ENCODE measurements around the gene FOXO6.

Gene FOXO6

DNA sequence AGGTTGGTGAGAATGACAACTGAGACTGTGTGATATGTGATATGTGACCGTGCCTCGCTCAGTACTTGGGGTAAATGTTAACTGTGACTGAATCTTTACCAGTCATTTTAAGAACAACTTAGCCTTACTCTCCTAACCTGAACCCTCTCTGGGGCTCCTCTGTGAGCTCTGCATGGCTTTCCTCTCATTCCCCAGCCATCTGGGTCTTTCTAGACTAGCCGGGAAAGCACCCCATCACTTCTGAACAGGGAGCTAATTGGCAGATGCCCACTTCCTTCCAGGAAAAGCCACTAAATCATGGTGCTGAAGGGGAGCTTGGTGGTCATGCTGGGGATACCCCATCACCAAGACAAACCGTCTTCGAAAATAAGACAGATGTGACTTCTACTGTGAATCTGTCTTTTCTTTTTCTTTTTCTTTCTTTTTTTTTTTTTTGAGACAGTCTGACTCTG, 16.5 kb upstream of the FOXO6 start:
- no peaks in the 10 kb centered on the region for H3K9me3 ChIP-seq (ENCODE audit: low read length)
- no peak overlapping the region for H3K27ac ChIP-seq (ENCODE audit: low read depth, low read length)
- H3K9ac ChIP-seq (ENCODE audit: low read length): no peak overlapping the region
- H3K4me3 ChIP-seq (ENCODE audit: low read depth in 1 of 2, low read length in 2 of 2): no peak overlapping the region
- no peaks in the 10 kb centered on the region for H3K36me3 ChIP-seq (ENCODE audit: insufficient read depth, low read length)
- peaks cover 18% of the 10 kb centered on the region for H3K4me1 ChIP-seq (ENCODE audit: insufficient read depth, low read length)
- H3K27me3 ChIP-seq (ENCODE audit: control insufficient read depth in 1 of 2, insufficient read depth in 2 of 2, low read length in 2 of 2): no peaks in the 10 kb centered on the region

DNA sequence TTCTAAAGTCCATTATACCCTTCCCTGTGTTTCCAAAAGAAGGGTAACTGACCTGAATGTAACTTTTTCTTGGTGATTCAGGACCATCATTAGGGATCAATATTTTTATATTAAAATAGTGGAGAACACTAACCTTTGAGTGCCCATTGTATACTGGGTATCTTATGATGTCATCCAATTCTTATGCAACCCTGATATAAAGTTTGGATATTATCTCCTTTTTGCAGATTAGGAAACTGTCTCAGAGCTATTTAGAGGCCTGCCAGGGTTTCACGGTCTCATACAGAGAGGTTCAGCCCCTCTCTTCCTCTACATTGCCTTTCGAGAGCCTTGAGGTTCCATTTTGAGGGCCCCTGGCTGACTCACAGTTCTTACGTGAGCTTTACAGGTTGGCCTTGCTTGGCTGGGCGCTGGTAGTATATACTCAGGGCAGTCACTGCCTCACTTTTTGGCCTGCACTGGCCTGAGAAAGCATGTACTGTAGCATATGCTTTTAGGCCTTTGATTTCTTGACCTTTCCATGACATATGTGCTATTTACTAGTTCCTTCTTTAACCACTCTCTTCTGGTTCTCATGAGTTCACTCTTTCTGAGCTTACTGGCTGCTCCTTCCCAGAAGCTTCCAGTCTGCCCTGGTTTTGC, 15.7 kb upstream of the FOXO6 start:
- Histone ChIP-seq H3K27me3 (ENCODE audit: control insufficient read depth in 1 of 2, insufficient read depth in 2 of 2, low read length in 2 of 2) (no peaks in the 10 kb centered on the region), H3K9ac (ENCODE audit: low read length) (no peak overlapping the region), H3K4me1 (ENCODE audit: insufficient read depth, low read length) (peaks cover 10% of the 10 kb centered on the region), H3K36me3 (ENCODE audit: insufficient read depth, low read length) (no peaks in the 10 kb centered on the region), H3K4me3 (ENCODE audit: low read depth in 1 of 2, low read length in 2 of 2) (no peak overlapping the region), H3K9me3 (ENCODE audit: low read length) (no peaks in the 10 kb centered on the region), H3K27ac (ENCODE audit: low read depth, low read length) (no peak overlapping the region)

DNA sequence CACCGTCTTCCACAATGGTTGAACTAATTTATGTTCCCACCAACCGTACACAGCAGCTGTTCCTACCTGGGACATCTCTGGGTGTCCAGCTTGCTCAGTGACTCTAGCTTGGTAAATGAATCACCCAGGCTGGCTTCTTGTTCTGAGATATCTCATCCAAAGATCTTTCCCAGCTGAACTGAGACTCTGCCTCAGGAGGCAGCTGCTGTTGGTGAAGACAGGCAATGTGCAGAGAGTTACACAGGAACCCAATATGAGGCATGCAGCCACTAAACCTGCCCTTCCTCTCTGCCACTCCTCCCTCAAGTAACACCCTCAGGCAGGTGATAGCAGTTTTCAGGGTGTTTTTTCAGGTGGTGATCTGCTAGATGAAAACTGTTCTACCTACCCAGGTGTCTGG, 14.0 kb upstream of the FOXO6 start:
- H3K27ac ChIP-seq (ENCODE audit: low read depth, low read length): no peak overlapping the region
- no peak overlapping the region for H3K9ac ChIP-seq (ENCODE audit: low read length)
- H3K27me3 ChIP-seq (ENCODE audit: control insufficient read depth in 1 of 2, insufficient read depth in 2 of 2, low read length in 2 of 2): no peaks in the 10 kb centered on the region
- H3K4me1 ChIP-seq (ENCODE audit: insufficient read depth, low read length): no peaks in the 10 kb centered on the region
- H3K4me3 ChIP-seq (ENCODE audit: low read depth in 1 of 2, low read length in 2 of 2): no peak overlapping the region
- H3K9me3 ChIP-seq (ENCODE audit: low read length): no peaks in the 10 kb centered on the region
- H3K36me3 ChIP-seq (ENCODE audit: insufficient read depth, low read length): no peaks in the 10 kb centered on the region

DNA sequence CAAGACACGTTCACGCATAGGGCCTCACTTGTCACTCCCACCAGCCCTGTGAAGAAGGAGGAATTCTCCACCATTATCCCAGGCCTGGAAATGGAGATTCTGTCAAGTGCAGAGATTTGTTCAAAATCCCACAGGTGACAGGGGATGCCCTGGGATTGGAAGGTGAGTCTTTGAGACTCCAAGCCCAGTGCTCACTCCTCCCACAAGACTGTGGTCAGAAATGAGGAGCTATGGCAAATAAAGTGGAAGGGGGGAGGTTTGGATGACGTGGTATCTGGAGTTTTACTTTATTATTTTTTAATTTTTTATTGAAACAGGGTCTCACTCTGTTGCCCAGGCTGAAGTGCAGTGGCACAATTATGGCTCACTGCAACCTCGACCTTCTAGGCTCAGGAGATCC, 12.8 kb upstream of the FOXO6 start:
- Histone ChIP-seq H3K27ac (ENCODE audit: low read depth, low read length) (no peak overlapping the region), H3K9ac (ENCODE audit: low read length) (no peak overlapping the region), H3K4me3 (ENCODE audit: low read depth in 1 of 2, low read length in 2 of 2) (no peak overlapping the region), H3K9me3 (ENCODE audit: low read length) (no peaks in the 10 kb centered on the region), H3K4me1 (ENCODE audit: insufficient read depth, low read length) (no peaks in the 10 kb centered on the region), H3K27me3 (ENCODE audit: control insufficient read depth in 1 of 2, insufficient read depth in 2 of 2, low read length in 2 of 2) (no peaks in the 10 kb centered on the region), H3K36me3 (ENCODE audit: insufficient read depth, low read length) (no peaks in the 10 kb centered on the region)

DNA sequence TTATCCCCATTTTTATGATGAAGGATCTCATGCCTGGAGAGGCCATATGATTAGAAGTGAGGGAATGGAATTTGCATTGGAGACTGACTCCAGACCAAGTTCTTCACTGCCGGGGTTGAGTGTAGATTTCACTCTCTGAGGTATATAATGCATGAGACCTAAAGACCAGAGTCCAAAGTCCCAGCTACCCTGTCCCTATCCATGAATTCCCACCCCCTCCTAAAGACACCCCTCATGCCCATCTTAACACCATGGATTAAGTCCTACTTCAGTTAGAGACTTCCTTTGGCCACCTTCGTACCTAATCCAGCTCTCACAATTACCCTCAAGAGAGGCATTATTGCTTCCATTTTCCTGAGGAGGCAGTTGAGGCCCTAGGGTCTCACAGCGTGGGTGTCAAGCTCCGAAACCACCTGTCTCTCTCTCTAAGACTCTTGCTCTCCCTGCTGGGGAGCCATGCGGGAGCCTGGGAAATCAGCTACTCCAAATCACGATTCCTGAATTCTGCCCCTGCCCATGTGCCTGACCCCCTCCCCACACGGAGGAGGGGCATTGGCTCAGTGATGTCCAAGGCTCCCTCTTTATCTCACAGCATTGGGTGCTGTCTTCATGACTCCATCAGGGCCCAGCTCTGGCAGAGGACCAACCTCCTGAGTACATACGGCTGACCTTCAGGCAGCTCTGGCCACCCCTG, 11.7 kb upstream of the FOXO6 start:
- H3K9ac ChIP-seq (ENCODE audit: low read length): no peak overlapping the region
- no peaks in the 10 kb centered on the region for H3K9me3 ChIP-seq (ENCODE audit: low read length)
- H3K27me3 ChIP-seq (ENCODE audit: control insufficient read depth in 1 of 2, insufficient read depth in 2 of 2, low read length in 2 of 2): no peaks in the 10 kb centered on the region
- no peak overlapping the region for H3K27ac ChIP-seq (ENCODE audit: low read depth, low read length)
- H3K4me3 ChIP-seq (ENCODE audit: low read depth in 1 of 2, low read length in 2 of 2): no peak overlapping the region
- no peaks in the 10 kb centered on the region for H3K36me3 ChIP-seq (ENCODE audit: insufficient read depth, low read length)
- no peaks in the 10 kb centered on the region for H3K4me1 ChIP-seq (ENCODE audit: insufficient read depth, low read length)

DNA sequence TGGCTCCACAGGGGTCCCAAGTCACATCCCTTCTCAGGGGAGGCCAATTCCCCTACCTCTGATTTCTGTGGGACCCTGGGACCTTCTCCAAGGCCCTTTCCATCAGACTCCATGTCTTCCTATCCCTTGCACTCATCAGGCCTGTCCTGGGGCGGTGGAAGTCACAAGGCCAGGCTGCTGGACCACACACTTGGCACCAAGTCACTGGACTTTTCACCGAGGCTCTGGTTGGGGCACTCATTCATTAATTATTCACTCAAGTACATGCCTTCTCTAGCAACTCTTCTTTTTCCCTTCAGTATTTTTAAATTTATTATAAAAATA, 11.2 kb upstream of the FOXO6 start:
- Histone ChIP-seq H3K9me3 (ENCODE audit: low read length) (no peaks in the 10 kb centered on the region), H3K36me3 (ENCODE audit: insufficient read depth, low read length) (no peaks in the 10 kb centered on the region), H3K4me3 (ENCODE audit: low read depth in 1 of 2, low read length in 2 of 2) (no peak overlapping the region)

DNA sequence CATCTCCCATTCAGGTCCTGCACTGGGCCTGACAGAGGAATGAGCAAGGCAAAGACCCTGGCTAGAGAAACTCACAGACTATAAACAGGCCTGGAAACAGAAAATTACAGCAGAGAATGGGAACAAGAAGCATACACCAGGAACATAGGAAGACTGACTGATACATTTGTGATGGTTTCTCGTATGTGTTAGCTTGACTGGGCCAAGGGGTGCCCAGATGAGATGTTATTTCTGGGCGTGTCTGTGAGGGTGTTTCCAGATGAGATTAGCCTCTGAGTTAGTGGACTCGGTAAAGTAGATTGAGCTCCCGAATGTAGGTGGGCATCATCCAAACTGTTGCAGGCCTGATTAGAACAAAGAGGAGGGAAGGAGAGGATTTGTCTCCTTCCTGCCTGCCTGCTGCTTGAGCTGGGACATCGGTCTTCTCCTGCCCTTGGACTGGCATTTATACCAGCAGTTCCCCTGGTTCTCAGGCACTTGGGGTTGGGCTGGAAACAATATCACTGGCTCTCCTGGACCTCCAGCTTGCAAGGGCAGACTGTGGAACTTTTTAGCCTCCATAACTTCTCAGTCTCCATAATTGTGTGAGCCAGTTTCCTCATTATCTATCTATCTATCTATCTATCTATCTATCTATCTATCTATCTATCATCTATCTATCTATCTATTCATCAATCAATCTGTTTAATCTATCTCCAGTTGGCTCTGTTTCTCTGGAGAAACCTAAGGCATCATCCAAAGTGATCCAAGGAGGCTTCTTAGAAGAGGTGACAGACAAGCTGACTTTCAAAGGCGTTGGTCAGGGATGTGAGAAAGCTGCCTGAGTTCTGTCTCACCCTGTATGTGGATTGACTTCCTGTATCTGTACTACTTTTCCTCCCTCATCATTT, 9.7 kb upstream of the FOXO6 start:
- no peaks in the 10 kb centered on the region for H3K36me3 ChIP-seq (ENCODE audit: insufficient read depth, low read length)
- H3K4me1 ChIP-seq (ENCODE audit: insufficient read depth, low read length): no peaks in the 10 kb centered on the region
- H3K9ac ChIP-seq (ENCODE audit: low read length): no peak overlapping the region
- no peak overlapping the region for H3K27ac ChIP-seq (ENCODE audit: low read depth, low read length)
- H3K4me3 ChIP-seq (ENCODE audit: low read depth in 1 of 2, low read length in 2 of 2): no peak overlapping the region
- H3K27me3 ChIP-seq (ENCODE audit: control insufficient read depth in 1 of 2, insufficient read depth in 2 of 2, low read length in 2 of 2): no peaks in the 10 kb centered on the region
- H3K9me3 ChIP-seq (ENCODE audit: low read length): no peaks in the 10 kb centered on the region

More for the DNA sequence above, 11.2 kb upstream of the FOXO6 start:
- Histone ChIP-seq H3K9ac (ENCODE audit: low read length) (no peak overlapping the region), H3K4me1 (ENCODE audit: insufficient read depth, low read length) (no peaks in the 10 kb centered on the region), H3K27ac (ENCODE audit: low read depth, low read length) (no peak overlapping the region), H3K27me3 (ENCODE audit: control insufficient read depth in 1 of 2, insufficient read depth in 2 of 2, low read length in 2 of 2) (no peaks in the 10 kb centered on the region)

DNA sequence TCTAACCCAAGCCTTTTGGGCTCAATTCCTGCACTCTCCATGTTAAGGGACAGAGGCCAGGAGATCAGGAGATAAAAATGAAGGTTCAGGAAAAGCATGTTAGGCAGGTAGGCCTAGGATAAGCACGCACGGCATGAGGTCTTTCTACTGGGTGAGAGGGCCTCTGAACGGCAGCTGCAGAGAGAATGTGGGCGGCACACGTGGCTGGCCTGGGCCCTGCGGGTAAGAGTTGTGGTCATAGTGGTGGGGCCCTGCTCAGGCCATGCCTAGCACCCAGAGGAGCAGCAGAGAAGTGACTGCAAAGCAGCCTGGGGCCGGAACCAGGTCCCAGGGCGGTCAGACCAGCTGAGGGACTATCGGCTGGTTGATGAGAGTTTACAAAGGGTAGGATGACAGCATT, 7.5 kb upstream of the FOXO6 start:
- no peaks in the 10 kb centered on the region for H3K27me3 ChIP-seq (ENCODE audit: control insufficient read depth in 1 of 2, insufficient read depth in 2 of 2, low read length in 2 of 2)
- H3K4me3 ChIP-seq (ENCODE audit: low read depth in 1 of 2, low read length in 2 of 2): no peak overlapping the region
- no peaks in the 10 kb centered on the region for H3K9me3 ChIP-seq (ENCODE audit: low read length)
- no peak overlapping the region for H3K27ac ChIP-seq (ENCODE audit: low read depth, low read length)
- H3K9ac ChIP-seq (ENCODE audit: low read length): no peak overlapping the region
- H3K36me3 ChIP-seq (ENCODE audit: insufficient read depth, low read length): no peaks in the 10 kb centered on the region
- peaks cover 13% of the 10 kb centered on the region for H3K4me1 ChIP-seq (ENCODE audit: insufficient read depth, low read length)

DNA sequence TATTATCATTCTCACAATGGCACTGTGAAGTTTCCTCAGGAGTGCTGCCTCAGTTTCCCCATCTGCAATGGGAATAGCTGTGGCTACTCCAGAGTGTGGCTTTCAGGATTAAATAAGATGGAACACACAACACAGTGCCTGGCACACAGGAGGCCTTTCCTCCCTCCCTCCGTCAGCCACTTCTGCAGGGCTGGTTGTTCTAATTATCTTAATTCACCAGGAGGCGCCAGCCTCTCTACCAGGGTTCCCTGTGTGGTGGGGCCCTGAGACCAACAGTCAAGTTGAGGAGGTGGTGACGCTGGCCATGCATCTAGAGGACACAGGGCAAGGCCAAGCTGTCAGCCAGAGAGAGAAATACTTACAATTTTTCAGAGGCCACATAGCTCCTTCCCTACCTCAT, 6.3 kb upstream of the FOXO6 start:
- Histone ChIP-seq H3K27ac (ENCODE audit: low read depth, low read length) (no peak overlapping the region), H3K9me3 (ENCODE audit: low read length) (no peaks in the 10 kb centered on the region), H3K27me3 (ENCODE audit: control insufficient read depth in 1 of 2, insufficient read depth in 2 of 2, low read length in 2 of 2) (no peaks in the 10 kb centered on the region)

DNA sequence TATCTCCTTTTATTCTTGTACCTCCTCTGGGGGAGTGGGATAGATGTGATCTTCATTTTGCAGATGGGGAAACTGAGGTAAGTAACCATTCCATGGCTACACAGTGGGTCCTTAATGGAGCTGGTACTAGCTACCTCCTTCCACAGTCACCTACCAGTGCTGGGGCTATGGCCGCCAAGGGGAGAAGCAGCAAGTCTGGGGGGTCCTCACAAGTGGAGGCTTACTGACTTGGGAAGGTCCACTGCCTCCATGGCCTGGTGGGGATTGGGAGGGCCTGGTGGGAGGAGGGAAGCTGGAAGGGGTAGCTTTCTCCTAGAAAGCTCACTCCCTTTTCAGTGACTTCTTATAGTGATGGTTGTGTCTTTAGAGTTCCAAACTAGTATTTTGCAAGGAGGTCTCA, 5.9 kb upstream of the FOXO6 start:
- H3K4me1 ChIP-seq (ENCODE audit: insufficient read depth, low read length): peaks cover 29% of the 10 kb centered on the region
- H3K27me3 ChIP-seq (ENCODE audit: control insufficient read depth in 1 of 2, insufficient read depth in 2 of 2, low read length in 2 of 2): no peaks in the 10 kb centered on the region
- no peaks in the 10 kb centered on the region for H3K36me3 ChIP-seq (ENCODE audit: insufficient read depth, low read length)
- H3K9me3 ChIP-seq (ENCODE audit: low read length): no peaks in the 10 kb centered on the region
- H3K9ac ChIP-seq (ENCODE audit: low read length): no peak overlapping the region
- H3K27ac ChIP-seq (ENCODE audit: low read depth, low read length): no peak overlapping the region
- H3K4me3 ChIP-seq (ENCODE audit: low read depth in 1 of 2, low read length in 2 of 2): no peak overlapping the region

More for the DNA sequence above, 6.3 kb upstream of the FOXO6 start:
- H3K9ac ChIP-seq (ENCODE audit: low read length): no peak overlapping the region
- no peaks in the 10 kb centered on the region for H3K36me3 ChIP-seq (ENCODE audit: insufficient read depth, low read length)
- peaks cover 25% of the 10 kb centered on the region for H3K4me1 ChIP-seq (ENCODE audit: insufficient read depth, low read length)
- no peak overlapping the region for H3K4me3 ChIP-seq (ENCODE audit: low read depth in 1 of 2, low read length in 2 of 2)

DNA sequence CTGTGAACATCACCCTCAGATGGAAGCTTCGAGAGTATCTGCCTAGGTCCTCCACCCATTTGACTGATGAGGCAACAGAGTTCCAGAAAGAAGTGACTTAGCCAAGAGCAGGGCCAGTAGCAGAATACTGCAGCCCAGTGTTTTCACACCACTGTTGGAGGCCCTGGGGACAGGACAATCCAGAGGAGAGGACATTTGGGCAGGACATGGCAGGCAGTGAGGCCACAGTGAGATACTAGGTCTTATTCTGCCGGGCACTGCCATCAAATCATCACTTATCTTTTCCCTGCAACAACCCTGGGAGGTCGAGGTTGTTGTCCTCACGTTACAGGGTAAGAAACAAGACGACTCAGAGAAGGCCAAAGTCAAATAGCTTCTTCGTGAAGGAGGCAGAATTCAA, 5.5 kb upstream of the FOXO6 start:
- Histone ChIP-seq H3K36me3 (ENCODE audit: insufficient read depth, low read length) (no peaks in the 10 kb centered on the region), H3K9ac (ENCODE audit: low read length) (no peak overlapping the region), H3K27ac (ENCODE audit: low read depth, low read length) (no peak overlapping the region), H3K4me1 (ENCODE audit: insufficient read depth, low read length) (peaks cover 33% of the 10 kb centered on the region), H3K9me3 (ENCODE audit: low read length) (no peaks in the 10 kb centered on the region), H3K4me3 (ENCODE audit: low read depth in 1 of 2, low read length in 2 of 2) (no peak overlapping the region), H3K27me3 (ENCODE audit: control insufficient read depth in 1 of 2, insufficient read depth in 2 of 2, low read length in 2 of 2) (no peaks in the 10 kb centered on the region)

All from muscle layer of colon (tissue), 2 donors.